Motor neuron (in vitro differentiated cells): ENCODE measurements around the gene IL24. TPM values are rescaled to one million over a fixed set of nuclear protein-coding genes. Genes with fewer than 3 reads are reported as not detected.

Experiments used
- ATAC-seq, 8 experiments: fragments of 200-7000 bp; cut with Tn5 transposase; replicated peaks in 6 of 8; 2 replicates each; pipeline ENCODE4 v1.8.0; 2021; ENCODE audit warnings: mild to moderate bottlenecking in 8 of 8, moderate library complexity in 8 of 8
- H3K27ac ChIP-seq, 2 donors: fragments of 250-450 bp; sonication (Bioruptor Pico); 2 replicates each; pipeline ENCODE4 v1.9.0; 2021; ENCODE audit warnings: antibody characterized with exemption in 2 of 2, mild to moderate bottlenecking in 2 of 2, moderate library complexity in 1 of 2
- H3K4me1 ChIP-seq, 2 donors: fragments of 250-450 bp; sonication (Bioruptor Pico); replicated peaks in 1 of 2; 2 replicates each; pipeline ENCODE4 v1.6.1; 2021; ENCODE audit warnings: antibody characterized with exemption in 2 of 2, mild to moderate bottlenecking in 2 of 2, moderate library complexity in 1 of 2
- H3K4me3 ChIP-seq, 5 donors: fragments of 250-450 bp; sonication (Bioruptor Pico); 2 replicates each; pipeline ENCODE4 v1.9.0; 2021; ENCODE audit warnings: antibody characterized with exemption in 5 of 5, mild to moderate bottlenecking in 5 of 5, moderate library complexity in 4 of 5
- WGBS, 10 experiments: fragments of 450-650 bp; shearing (Covaris generic); methylation state at CpG; one replicate each; pipeline ENCODE4 v1.0.0; 2022; 5-methylcytosine and 5-hydroxymethylcytosine counted together
- in situ Hi-C, 9 experiments: fragments of 400-800 bp; cut with MboI; loops; one replicate each; pipeline ENCODE4 v1.15.0; 2021; ENCODE audit warnings: low sequenced_read_pairs in 9 of 9, low pct_unique_long_range_greater_than_20kb in 2 of 9; ENCODE audit not compliant: unreplicated experiment in 9 of 9
- total RNA-seq, 8 experiments: library from RNA; unstranded; fragments of 300-600 nt; gene quantifications; 2 replicates each; pipeline versions ENCODE4 v1.2.3 to v1.2.4, GENCODE V29; 2022

The IL24 gene
- total RNA-seq, 8 experiments from 2014 or later = 0.17 to 0.38 TPM; not detected in 6

GRCh38 chr1:206864939-206865671, 32.1 kb upstream of the IL24 start, which contains the start of gene IL20:
IL20 (plus strand) TSS chr1:206865623; CDS start chr1:206865853, 230 bp downstream.
- Histone ChIP-seq H3K4me1 (no peaks in the 10 kb centered on the region), H3K4me3 (no peak within 1 kb of the TSS), H3K27ac (no peak within 1 kb of the TSS)
- ATAC-seq = peak in 3 of 8 experiments; percentile 62 to 86 (median 64)
- in situ Hi-C loops = no loop called here
- 7 to 61% (median 40%) methylated on average over 2 to 16 of the region's 19 CpGs for WGBS, 10 experiments

DNA sequence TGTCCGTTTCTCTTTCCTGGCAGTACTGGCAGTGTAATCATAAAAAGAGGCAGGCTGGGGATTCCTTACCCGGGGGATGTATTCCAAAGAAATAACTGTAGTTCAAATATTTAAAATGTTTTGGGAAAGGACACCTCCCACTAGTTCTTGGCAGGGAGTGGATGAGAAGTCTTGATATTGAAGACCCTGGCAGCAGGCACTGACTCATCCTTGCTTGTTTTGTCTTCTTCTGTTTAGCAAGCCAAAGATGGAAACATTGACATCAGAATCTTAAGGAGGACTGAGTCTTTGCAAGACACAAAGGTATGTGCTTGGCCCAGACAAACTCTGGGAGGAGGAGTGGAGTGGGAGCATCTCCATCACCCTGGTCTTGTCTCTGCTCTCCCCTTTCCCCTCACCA, 31.2 kb upstream of the IL24 start:
- Histone ChIP-seq H3K27ac (no peak overlapping the region), H3K4me1 (no peaks in the 10 kb centered on the region), H3K4me3 (no peak overlapping the region)
- WGBS, 10 experiments = 0 to 88% (median 75%) methylated on average over 1 to 2 of the region's 2 CpGs; no CpG with 5 or more reads in 1 of the 10 experiments
- peak in 3 of 8 experiments; percentile 34 to 69 (median 62) for ATAC-seq
- in situ Hi-C loops = no loop called here

DNA sequence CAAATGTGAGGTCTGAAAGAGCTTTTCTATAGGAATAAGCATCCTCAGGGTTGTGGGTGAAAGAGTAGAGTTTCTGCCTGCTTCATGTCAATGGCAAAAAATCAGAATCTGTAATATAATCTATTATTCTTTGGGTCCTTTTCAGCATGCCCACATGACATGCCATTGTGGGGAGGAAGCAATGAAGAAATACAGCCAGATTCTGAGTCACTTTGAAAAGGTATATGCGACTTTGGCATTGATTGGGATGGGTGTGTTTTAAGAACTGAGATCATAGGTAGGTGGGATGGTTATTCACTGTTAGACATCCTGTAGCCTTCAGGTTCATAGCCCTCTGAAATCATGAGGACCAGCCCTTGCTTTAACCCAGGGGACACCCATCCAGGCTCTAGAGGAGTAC, 30.0 kb upstream of the IL24 start:
- H3K4me1 ChIP-seq = no peaks in the 10 kb centered on the region
- no peak overlapping the region for H3K27ac ChIP-seq
- no peak for ATAC-seq
- no peak overlapping the region for H3K4me3 ChIP-seq
- WGBS, 10 experiments = 82 to 100% (median 88%) methylated on average over 1 of the region's 1 CpG; no CpG with 5 or more reads in 4 of the 10 experiments
- in situ Hi-C loops = no loop called here

GRCh38 chr1:206867716-206868115, 29.5 kb upstream of the IL24 start:
- Histone ChIP-seq H3K4me1 (no peaks in the 10 kb centered on the region), H3K27ac (no peak overlapping the region), H3K4me3 (no peak overlapping the region)
- in situ Hi-C loops = no loop called here
- no peak for ATAC-seq

DNA sequence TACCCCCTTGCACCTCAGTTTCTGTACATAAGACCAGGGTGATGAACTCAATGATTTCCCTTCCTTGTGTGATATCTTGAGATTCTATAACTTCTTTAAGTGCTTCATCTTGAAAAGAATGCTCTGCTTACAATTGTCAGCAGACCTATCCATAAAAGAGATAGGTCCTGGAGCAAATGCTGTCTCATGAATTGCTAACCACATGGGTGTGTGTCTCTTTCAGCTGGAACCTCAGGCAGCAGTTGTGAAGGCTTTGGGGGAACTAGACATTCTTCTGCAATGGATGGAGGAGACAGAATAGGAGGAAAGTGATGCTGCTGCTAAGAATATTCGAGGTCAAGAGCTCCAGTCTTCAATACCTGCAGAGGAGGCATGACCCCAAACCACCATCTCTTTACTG, 29.0 kb upstream of the IL24 start:
- no peaks in the 10 kb centered on the region for H3K4me1 ChIP-seq
- H3K4me3 ChIP-seq = no peak overlapping the region
- H3K27ac ChIP-seq = no peak overlapping the region
- in situ Hi-C loops = no loop called here
- peak in 3 of 8 experiments; percentile 34 to 76 (median 70) for ATAC-seq
- 0 to 78% (median 16%) methylated on average over 1 of the region's 1 CpG; no CpG with 5 or more reads in 2 of the 10 experiments for WGBS, 10 experiments

DNA sequence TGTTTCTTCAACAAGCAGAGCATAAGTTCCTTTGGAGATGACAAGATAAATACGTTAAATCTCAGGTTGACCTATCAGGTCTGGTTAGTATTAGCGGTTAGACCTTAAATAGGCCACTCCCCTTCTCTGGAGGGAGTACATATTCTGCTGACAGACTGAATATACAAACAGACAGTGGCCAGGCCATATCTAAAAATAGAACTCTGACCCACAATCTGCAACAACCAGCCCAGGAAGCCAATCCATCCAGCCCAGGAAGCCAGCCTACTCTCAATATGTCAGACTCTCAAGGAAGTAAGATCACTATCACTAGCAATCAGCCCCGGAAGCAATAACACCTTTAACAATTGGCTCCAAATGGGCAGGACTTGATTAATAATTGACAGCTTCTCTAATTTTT, 25.1 kb upstream of the IL24 start:
- ATAC-seq = peak in 1 of 8 experiments; percentile 7
- in situ Hi-C loops = no loop called here
- Histone ChIP-seq H3K4me1 (no peaks in the 10 kb centered on the region), H3K4me3 (no peak overlapping the region), H3K27ac (no peak overlapping the region)
- 50 to 100% (median 84%) methylated on average over 1 to 3 of the region's 3 CpGs; no CpG with 5 or more reads in 1 of the 10 experiments for WGBS, 10 experiments

DNA sequence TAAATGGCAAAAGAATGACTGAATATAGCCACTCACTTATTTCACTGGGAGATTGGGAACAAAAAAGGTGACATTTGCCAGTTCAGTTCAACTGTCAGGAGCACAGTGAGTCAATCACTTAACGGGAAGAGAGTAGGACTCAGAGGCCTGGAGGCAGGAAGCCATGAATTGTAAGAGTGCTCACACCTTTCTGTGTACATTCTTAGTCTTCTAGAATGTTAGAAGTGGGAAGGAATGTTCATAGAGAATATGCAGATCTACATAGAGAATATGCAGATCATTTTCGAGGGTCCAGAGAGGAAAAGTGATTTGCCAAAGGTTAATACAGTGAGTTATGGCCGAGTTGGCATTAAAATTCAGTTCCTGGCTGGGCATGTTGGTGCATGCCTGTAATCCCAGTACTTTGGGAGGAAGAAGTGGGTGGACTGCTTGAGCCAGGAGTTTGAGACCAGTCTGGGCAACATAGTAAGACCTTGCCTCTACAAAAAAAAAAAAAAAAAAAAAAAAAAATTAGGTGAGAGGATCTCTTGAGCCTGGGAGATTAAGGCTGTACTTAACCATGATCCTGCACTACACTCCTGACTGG, 23.5 kb upstream of the IL24 start:
- WGBS, 10 experiments = 10 to 94% (median 60%) methylated on average over 1 to 3 of the region's 3 CpGs
- in situ Hi-C loops = no loop called here
- Histone ChIP-seq H3K4me1 (no peaks in the 10 kb centered on the region), H3K4me3 (no peak overlapping the region), H3K27ac (no peak overlapping the region)
- ATAC-seq = peak in 3 of 8 experiments; percentile 87 to 93 (median 92)

DNA sequence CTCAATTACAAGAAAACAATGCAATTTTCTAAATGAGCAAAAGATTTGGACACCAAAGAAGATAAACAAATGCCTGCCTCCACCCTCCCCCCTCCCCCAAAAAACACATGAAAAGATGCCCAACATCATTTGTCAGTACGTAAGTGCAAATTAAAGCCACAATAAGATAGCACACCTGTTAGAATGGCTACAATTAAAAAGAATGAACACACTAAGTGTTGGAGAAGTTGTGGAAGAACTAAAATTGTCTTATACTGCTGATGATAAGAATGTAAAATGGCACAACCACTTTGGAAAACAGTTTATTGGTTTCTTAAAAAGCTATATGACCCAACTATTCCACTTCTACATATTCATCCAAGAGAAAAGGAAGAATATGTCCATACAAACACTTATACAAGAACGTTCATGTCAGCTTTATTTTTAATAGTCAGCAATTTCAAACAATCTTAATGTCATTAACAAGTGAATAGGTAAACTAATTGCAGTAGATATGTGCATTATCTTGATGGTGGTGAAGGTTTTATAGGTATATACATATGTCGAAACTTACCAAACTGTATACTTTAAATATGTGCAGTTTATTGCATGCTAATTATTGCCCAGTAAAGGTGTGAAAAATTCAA, 21.4 kb upstream of the IL24 start:
- 40 to 92% (median 70%) methylated on average over 2 to 3 of the region's 3 CpGs for WGBS, 10 experiments
- no peaks in the 10 kb centered on the region for H3K4me1 ChIP-seq
- H3K27ac ChIP-seq = no peak overlapping the region
- in situ Hi-C loops = no loop called here
- no peak overlapping the region for H3K4me3 ChIP-seq
- ATAC-seq = no peak

GRCh38 chr1:206878456-206878855, 18.8 kb upstream of the IL24 start:
- no peak overlapping the region for H3K4me3 ChIP-seq
- no peaks in the 10 kb centered on the region for H3K4me1 ChIP-seq
- in situ Hi-C loops = no loop called here
- ATAC-seq = no peak
- no peak overlapping the region for H3K27ac ChIP-seq

- in situ Hi-C loops = no loop called here
Measured at GRCh38 chr1:206880314-206880713, 16.9 kb upstream of the IL24 start.

DNA sequence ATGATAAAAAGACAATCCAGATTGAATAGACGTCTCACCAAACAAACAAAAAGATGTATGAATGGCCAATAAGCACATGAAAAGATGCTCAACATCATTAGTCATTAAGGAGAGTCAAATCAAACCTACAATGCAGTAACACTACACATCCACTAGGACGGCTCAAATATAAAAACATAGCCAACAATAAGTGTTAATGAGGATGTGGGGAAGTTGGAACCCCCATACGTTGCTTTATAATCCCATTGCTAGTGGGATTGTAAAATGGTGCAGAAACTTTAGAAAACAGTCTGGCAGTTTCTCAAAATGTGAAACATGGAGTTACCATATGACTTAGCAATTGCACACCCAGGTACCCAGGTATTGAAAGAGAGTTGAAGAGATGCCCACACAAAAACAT, 14.7 kb upstream of the IL24 start:
- in situ Hi-C loops = no loop called here
- WGBS, 10 experiments = 50 to 88% (median 60%) methylated on average over 1 to 3 of the region's 3 CpGs; no CpG with 5 or more reads in 2 of the 10 experiments
- Histone ChIP-seq H3K4me3 (no peak overlapping the region), H3K27ac (no peak overlapping the region), H3K4me1 (no peaks in the 10 kb centered on the region)
- ATAC-seq = no peak

More at GRCh38 chr1:206880314-206880713, 16.9 kb upstream of the IL24 start:
- 0 to 64% (median 50%) methylated on average over 1 to 3 of the region's 3 CpGs for WGBS, 10 experiments
- no peak overlapping the region for H3K4me3 ChIP-seq
- H3K4me1 ChIP-seq = no peaks in the 10 kb centered on the region
- no peak overlapping the region for H3K27ac ChIP-seq
- peak in 2 of 8 experiments; percentile 71 to 73 for ATAC-seq

- Histone ChIP-seq H3K4me1 (no peaks in the 10 kb centered on the region), H3K27ac (no peak overlapping the region), H3K4me3 (no peak overlapping the region)
- ATAC-seq = no peak
- in situ Hi-C loops = no loop called here
- WGBS, 10 experiments = 82 to 100% (median 87%) methylated on average over 1 of the region's 1 CpG
Measured at GRCh38 chr1:206883160-206883559, 14.1 kb upstream of the IL24 start.

DNA sequence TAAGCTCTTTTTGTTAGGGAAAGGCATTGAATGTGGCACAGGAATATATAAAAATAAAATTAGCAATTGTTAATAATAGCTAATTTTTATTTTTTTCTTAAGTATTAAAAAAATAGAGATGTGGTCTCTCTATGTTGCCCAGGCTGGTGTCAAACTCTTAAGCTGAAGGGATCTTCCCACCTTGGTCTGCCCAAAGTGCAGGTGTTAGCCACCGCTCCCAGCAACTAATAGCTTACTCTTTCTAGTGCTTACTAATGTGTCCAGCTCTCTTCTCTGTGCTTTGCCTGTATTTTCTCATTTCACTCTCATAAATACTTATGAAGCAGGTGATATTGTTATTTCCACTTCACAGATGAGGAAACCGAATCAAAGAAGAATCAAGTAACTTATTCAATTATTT, 13.4 kb upstream of the IL24 start:
- in situ Hi-C loops = no loop called here

More for the DNA sequence above, 13.4 kb upstream of the IL24 start:
- Histone ChIP-seq H3K27ac (no peak overlapping the region), H3K4me1 (no peaks in the 10 kb centered on the region), H3K4me3 (no peak overlapping the region)
- ATAC-seq = no peak
- WGBS, 10 experiments = 27 to 100% (median 83%) methylated on average over 1 to 2 of the region's 2 CpGs; no CpG with 5 or more reads in 2 of the 10 experiments
